Measurements from ENCODE around the gene CTNNA1. TPM values are rescaled to one million over a fixed set of nuclear protein-coding genes. Genes with fewer than 3 reads are reported as not detected.

The CTNNA1 gene
- total and polyA plus RNA-seq, 8 donors: 53.9 to 193 (median 108) TPM

GRCh38 chr5:138949988-138950387, 196.8 kb downstream of the CTNNA1 start:
- 25 to 48% methylated on average over 3 of the region's 3 CpGs for WGBS, 2 donors
- Histone ChIP-seq H3K27me3 (no peaks in the 10 kb centered on the region), H3K4me1 (peaks cover 45 to 74% (median 56%) of the 10 kb centered on the region in 3 donors), H3K27ac (peak overlapping the region; percentile 11 to 75 (median 45)), H3K9me3 (no peaks in the 10 kb centered on the region), H3K36me3 (no peaks in the 10 kb centered on the region), H3K4me3 (no peak overlapping the region)
- peak; percentile 41 to 62 (median 56) for ATAC-seq
- peak in 5 of 6 donors; percentile 71 to 87 (median 79) for DNase-seq
- FAIRE-seq: no peak
- intact Hi-C loops (cut with DNase I): no loop called here
- no peak for TF ChIP-seq CTCF (IDR thresholded peaks at IDR 0.05)

GRCh38 chr5:138950421-138951031, 197.3 kb downstream of the CTNNA1 start:
- 45 to 52% methylated on average over 14 of the region's 14 CpGs for WGBS, 2 donors
- Histone ChIP-seq H3K9me3 (no peaks in the 10 kb centered on the region), H3K4me3 (no peak overlapping the region), H3K4me1 (peaks cover 45 to 80% (median 61%) of the 10 kb centered on the region in 3 donors), H3K27ac (peak overlapping the region; percentile 11 to 83 (median 70)), H3K36me3 (no peaks in the 10 kb centered on the region), H3K27me3 (no peaks in the 10 kb centered on the region)
- FAIRE-seq (no peak), ATAC-seq (peak in 3 of 4 donors; percentile 9 to 26 (median 18)), DNase-seq (peak in 1 of 6 donors; percentile 32)
- TF ChIP-seq CTCF (IDR thresholded peaks at IDR 0.05): no peak
- intact Hi-C loops (cut with DNase I): no loop called here

GRCh38 chr5:138951091-138951985, 198.1 kb downstream of the CTNNA1 start:
- peak in 2 of 6 donors; percentile 5 to 68 for DNase-seq

GRCh38 chr5:138951986-138952735, 198.9 kb downstream of the CTNNA1 start:
- peak in 2 of 6 donors; percentile 26 to 42 for DNase-seq
- TF ChIP-seq CTCF (IDR thresholded peaks at IDR 0.05): no peak
- no peak for ATAC-seq
- Histone ChIP-seq H3K27ac (peak overlapping the region; percentile 39 to 83 (median 73)), H3K36me3 (no peaks in the 10 kb centered on the region), H3K4me1 (peaks cover 45 to 81% (median 61%) of the 10 kb centered on the region in 3 donors), H3K4me3 (no peak overlapping the region), H3K27me3 (no peaks in the 10 kb centered on the region), H3K9me3 (no peaks in the 10 kb centered on the region)
- WGBS, 2 donors: 47 to 51% methylated on average over 17 of the region's 17 CpGs
- intact Hi-C loops (cut with DNase I): no loop called here
- FAIRE-seq: no peak

More at GRCh38 chr5:138951091-138951985, 198.1 kb downstream of the CTNNA1 start:
- peaks cover 45 to 81% (median 61%) of the 10 kb centered on the region in 3 donors for H3K4me1 ChIP-seq
- WGBS, 2 donors: 87 to 90% methylated on average over 18 of the region's 18 CpGs
- no peaks in the 10 kb centered on the region for H3K36me3 ChIP-seq
- no peaks in the 10 kb centered on the region for H3K27me3 ChIP-seq
- FAIRE-seq (no peak), ATAC-seq (no peak)
- TF ChIP-seq CTCF (IDR thresholded peaks at IDR 0.05): no peak
- H3K9me3 ChIP-seq: no peaks in the 10 kb centered on the region
- H3K27ac ChIP-seq: peak overlapping the region in 3 of 4 donors; percentile 71 to 83 (median 75)
- intact Hi-C loops (cut with DNase I): no loop called here
- H3K4me3 ChIP-seq: no peak overlapping the region

Data from pancreas (tissue), 10 donors.